Stimulated activated CD4-positive, alpha-beta T cell treated with anti-CD3 and anti-CD28 coated beads, Interleukin-1b, Interleukin-23, amount 100 ng/mL, for 1 hour (primary cell): ENCODE results near the gene FAM72D.
"Not testable (repeated sequence)": the region's sequence is repeated elsewhere in the genome, so short reads cannot be mapped to it uniquely, and the experiment has no call there.

ENCODE experiments used
- DNase-seq, 2 donors: peaks; one replicate each; pipeline ENCODE4 v3.0.0-alpha.2; 2020; ENCODE audit warnings: low read depth in 2 of 2

Gene FAM72D

DNA sequence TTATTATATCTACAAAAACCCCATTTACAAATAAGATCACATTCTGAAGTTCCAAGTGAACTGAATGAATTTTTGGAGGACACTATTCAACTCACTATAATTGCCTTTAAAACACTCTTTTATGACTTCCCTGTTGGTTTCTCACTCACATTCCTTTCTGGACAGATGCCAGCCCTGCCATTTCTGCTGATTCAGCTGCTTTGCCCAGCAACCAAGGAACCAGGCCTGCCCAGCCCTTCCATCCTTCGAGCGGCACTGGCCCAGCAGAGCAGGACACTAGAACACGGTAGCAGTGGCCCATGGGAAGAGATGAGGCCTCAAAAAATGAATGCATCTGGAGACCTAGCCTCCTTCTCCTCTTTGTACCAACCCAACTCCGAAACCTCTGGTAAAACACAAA, 50.5 kb downstream of the FAM72D start:
- DNase-seq = not testable (repeated sequence)

DNA sequence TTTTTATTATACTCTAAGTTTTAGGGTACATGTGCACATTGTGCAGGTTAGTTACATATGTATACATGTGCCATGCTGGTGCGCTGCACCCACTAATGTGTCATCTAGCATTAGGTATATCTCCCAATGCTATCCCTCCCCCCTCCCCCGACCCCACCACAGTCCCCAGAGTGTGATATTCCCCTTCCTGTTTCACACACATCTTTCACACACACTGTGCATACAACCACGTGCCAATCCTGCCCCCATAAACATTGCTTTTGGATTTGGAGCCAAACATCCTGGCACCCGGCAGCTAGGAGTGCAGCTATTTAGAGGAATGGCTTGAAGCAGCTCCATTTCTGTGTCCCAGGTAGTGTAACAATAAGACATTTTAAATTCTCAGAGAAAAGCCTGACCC, 51.4 kb downstream of the FAM72D start:
- DNase-seq = not testable (repeated sequence)

DNA sequence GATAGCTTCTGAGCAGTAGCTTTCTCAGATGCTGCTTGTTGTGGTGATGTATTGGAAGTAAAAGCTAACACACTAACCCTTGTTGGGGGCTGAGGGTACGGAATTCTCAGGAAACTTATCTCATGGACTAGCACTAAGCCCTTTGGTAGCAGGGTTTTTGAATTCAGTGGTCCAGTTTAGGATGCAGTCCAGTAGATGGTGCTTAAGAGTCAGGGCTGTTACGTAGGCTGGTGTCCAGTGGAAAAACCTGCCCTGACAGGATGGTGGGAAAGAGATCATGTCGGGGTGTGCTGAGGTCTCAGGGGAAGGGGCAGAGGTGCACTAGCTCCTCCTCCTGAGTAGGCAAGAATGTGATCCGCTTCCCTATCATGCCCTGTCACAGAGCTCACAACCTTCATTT, 59.6 kb downstream of the FAM72D start:
- not testable (repeated sequence) for DNase-seq

DNA sequence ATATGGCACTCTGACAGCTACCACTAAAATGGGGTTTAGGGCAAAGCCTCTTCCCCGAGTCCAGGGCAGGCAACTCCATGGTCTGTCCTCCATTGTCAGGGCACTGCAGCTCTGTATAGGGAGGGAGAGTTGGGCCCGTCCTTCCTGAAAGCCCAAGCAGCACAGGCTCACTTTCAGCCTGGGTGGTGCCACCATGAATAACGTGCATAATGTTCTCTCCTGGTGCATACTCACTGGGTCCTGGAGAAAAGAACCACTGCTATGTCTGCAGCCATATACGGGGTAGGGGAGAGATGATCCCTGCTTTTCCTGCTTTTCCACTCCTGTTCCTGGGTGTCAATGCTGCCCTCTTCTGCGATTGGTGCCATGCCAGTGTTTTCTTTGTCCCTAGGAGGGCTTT, 60.1 kb downstream of the FAM72D start:
- DNase-seq = not testable (repeated sequence)

DNA sequence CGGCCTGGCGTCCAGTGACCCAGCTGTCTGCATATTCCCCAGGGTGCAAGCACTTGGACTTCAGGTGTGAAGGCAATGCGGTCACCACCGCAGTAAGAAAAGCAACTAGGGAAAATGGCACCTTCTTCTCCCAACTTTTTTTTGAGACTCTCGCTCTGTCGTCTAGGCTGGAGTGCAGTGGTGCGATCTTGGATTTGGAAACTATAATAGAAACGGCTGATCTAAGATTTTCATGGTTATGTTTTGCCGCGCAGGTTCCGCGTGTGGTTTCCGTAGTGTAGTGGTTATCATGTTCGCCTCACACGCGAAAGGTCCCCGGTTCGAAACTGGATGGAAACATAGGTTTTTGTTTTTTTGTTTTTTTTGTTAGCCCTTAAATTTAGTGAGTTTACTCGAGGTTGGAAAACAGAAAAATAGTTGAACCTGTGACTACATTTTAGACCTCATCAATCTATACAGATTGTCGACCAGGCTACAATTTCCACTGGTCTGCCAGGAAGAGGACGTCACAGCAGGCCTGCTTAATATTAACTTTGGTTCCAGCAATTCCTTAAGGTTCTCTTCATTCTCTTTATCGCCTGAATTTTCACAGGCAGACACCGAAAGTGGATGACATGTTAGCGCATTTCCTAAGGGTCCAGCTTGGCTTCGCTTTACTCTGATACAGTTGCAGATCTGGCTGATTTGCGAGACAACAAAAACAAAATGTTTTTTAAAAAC, 61.3 kb downstream of the FAM72D start:
- DNase-seq = peak in 1 of 2 donors; percentile 17

DNA sequence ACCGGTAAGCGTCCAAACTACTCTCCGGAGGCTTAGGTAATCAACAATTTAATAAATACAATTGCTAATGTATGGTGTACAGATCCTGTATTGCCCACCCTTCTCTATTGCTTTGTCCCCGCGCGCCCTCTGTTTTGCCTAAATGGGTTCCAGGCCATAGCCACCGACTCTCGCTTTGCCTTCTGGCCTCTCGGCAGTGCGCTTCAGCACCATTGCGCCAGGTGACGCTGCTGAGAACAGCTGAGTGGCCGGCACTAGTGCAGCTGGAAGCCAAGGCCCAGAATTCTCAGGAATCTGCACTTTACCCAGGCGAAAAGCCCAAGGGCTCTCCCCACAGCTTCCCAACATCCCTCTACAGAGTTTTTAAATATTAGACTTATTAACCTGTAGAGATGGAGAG, 61.9 kb downstream of the FAM72D start:
- not testable (repeated sequence) for DNase-seq

DNA sequence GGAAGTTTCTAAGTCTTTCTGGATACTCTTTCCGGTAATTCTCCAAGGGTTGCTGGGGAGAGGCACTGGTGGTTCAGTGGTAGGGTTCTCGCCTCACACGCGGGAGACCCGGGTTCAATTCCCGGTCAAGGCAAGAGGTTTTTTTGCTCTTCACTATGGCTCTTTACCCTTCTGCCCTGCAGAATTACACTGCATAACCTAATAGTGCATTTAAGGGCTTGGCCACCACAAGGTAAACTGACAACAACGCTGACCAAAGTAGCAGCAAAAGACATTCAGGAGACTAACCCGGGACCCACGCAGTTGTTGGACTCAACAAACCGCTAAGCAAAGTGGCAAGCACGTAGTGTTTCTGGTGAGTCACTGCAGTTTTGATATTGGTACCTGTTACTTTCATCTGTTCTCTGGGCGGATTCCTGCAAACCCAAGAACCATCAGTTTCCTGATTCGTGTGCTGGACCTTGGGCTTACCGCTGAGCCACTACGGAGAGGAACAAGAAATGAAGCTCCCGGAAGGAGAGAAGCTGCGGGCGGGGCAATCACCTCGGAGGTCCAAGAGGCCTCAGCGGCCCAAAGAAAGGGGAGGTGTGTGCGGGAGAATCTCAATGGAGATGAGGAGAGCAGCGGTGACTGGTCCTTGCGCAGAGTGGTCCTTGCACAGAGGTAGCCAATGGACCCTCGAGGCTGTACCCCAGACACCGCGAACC, 65.4 kb downstream of the FAM72D start:
- DNase-seq = not testable (repeated sequence)
